ENCODE data around the gene ECM2.

GRCh38 chr9:92535940-92536850 lies at the start of gene ECM2:
- no peak for TF ChIP-seq POLR2A (IDR thresholded peaks at IDR 0.05)
- no peak for TF ChIP-seq CTCF (IDR thresholded peaks at IDR 0.05)
- no peak for TF ChIP-seq POLR2AphosphoS5 (IDR thresholded peaks at IDR 0.05)

Measured in upper lobe of left lung (tissue), 4 donors.